ENCODE results near the gene NME9.

Gene NME9

GRCh38 chr3:138348754-138349739, 19.4 kb upstream of the NME9 start:
- H3K4me1 ChIP-seq (ENCODE audit: low read length), result no peaks in the 10 kb centered on the region
- peaks cover 10% of the 10 kb centered on the region for H3K27me3 ChIP-seq (replicated peaks; ENCODE audit: insufficient read depth, low read length)
- H3K79me2 ChIP-seq (ENCODE audit: low read length), result no peaks in the 10 kb centered on the region
- H4K20me1 ChIP-seq (ENCODE audit: insufficient read depth, low read length), result no peaks in the 10 kb centered on the region
- no peaks in the 10 kb centered on the region for H3K9me2 ChIP-seq (replicated peaks; ENCODE audit: insufficient read depth, low read length)
- no peak for DNase-seq
- H2AFZ ChIP-seq (ENCODE audit: low read length), result 0 out of 2 replicates have a peak overlapping the region, but pooled peaks have one; percentile 31
- H3K9ac ChIP-seq (ENCODE audit: low read length), result no peak overlapping the region
- H3K27ac ChIP-seq (ENCODE audit: low read length), result no peak overlapping the region
- H3K4me3 ChIP-seq (ENCODE audit: low read length), result 0 out of 2 replicates have a peak overlapping the region, but pooled peaks have one; percentile 25
- no peak for TF ChIP-seq EZH2 (optimal IDR thresholded peaks at IDR 0.05; ENCODE audit: low read depth, low read length)
- no peaks in the 10 kb centered on the region for H3F3A ChIP-seq (ENCODE audit: insufficient read depth, low read length)
- H3K36me3 ChIP-seq (replicated peaks; ENCODE audit: insufficient read depth, low read length), result no peaks in the 10 kb centered on the region
- H3K9me3 ChIP-seq (replicated peaks; ENCODE audit: insufficient read depth, low read length), result no peaks in the 10 kb centered on the region
- peak overlapping the region; percentile 39; the same call in 1 of the 2 replicates for H3K4me2 ChIP-seq (ENCODE audit: low read depth, low read length)

- H4K20me1 ChIP-seq (ENCODE audit: insufficient read depth, low read length), result no peaks in the 10 kb centered on the region
- H3K79me2 ChIP-seq (ENCODE audit: low read length), result no peaks in the 10 kb centered on the region
- H3K36me3 ChIP-seq (replicated peaks; ENCODE audit: insufficient read depth, low read length), result no peaks in the 10 kb centered on the region
- H3K27ac ChIP-seq (ENCODE audit: low read length), result no peak within 1 kb of the TSS
- H3K9me3 ChIP-seq (replicated peaks; ENCODE audit: insufficient read depth, low read length), result no peaks in the 10 kb centered on the region
- H3K4me2 ChIP-seq (ENCODE audit: low read depth, low read length), result peak within 1 kb of the TSS; percentile 65
- no peak for TF ChIP-seq EZH2phosphoT487 (IDR thresholded peaks at IDR 0.05; ENCODE audit: low read length)
- peak; percentile 30 for TF ChIP-seq CTCF (IDR thresholded peaks at IDR 0.05; ENCODE audit: low read length)
- H3K9ac ChIP-seq (ENCODE audit: low read length), result no peak within 1 kb of the TSS
- H3K4me3 ChIP-seq (ENCODE audit: low read length), result peak within 1 kb of the TSS; percentile 45; the same call in 1 of the 2 replicates
- DNase-seq, result peak; percentile 29
- no peaks in the 10 kb centered on the region for H3K4me1 ChIP-seq (ENCODE audit: low read length)
- H3F3A ChIP-seq (ENCODE audit: insufficient read depth, low read length), result no peaks in the 10 kb centered on the region
- H2AFZ ChIP-seq (ENCODE audit: low read length), result peak within 1 kb of the TSS; percentile 48
- peaks cover 10% of the 10 kb centered on the region for H3K27me3 ChIP-seq (replicated peaks; ENCODE audit: insufficient read depth, low read length)
- no peaks in the 10 kb centered on the region for H3K9me2 ChIP-seq (replicated peaks; ENCODE audit: insufficient read depth, low read length)
These were observed 18.5 kb upstream of the NME9 start, which contains the start of gene MRAS for GRCh38 chr3:138347960-138348753. MRAS (plus strand) TSS chr3:138348579; CDS start chr3:138372884, 24,305 bp downstream.

GRCh38 chr3:138344754-138345153, 15.1 kb upstream of the NME9 start:
- Histone ChIP-seq H3K79me2 (ENCODE audit: low read length) (no peaks in the 10 kb centered on the region), H3K9ac (ENCODE audit: low read length) (no peak overlapping the region), H4K20me1 (ENCODE audit: insufficient read depth, low read length) (no peaks in the 10 kb centered on the region), H2AFZ (ENCODE audit: low read length) (no peak overlapping the region), H3F3A (ENCODE audit: insufficient read depth, low read length) (no peaks in the 10 kb centered on the region), H3K9me3 (replicated peaks; ENCODE audit: insufficient read depth, low read length) (no peaks in the 10 kb centered on the region), H3K4me1 (ENCODE audit: low read length) (no peaks in the 10 kb centered on the region), H3K27ac (ENCODE audit: low read length) (no peak overlapping the region), H3K27me3 (replicated peaks; ENCODE audit: insufficient read depth, low read length) (peaks cover 10% of the 10 kb centered on the region), H3K4me3 (ENCODE audit: low read length) (no peak overlapping the region), H3K9me2 (replicated peaks; ENCODE audit: insufficient read depth, low read length) (no peaks in the 10 kb centered on the region), H3K4me2 (ENCODE audit: low read depth, low read length) (no peak overlapping the region), H3K36me3 (replicated peaks; ENCODE audit: insufficient read depth, low read length) (no peaks in the 10 kb centered on the region)
- TF ChIP-seq EZH2phosphoT487 (IDR thresholded peaks at IDR 0.05; ENCODE audit: low read length), result no peak
- no peak for TF ChIP-seq EZH2 (optimal IDR thresholded peaks at IDR 0.05; ENCODE audit: low read depth, low read length)
- TF ChIP-seq CTCF (IDR thresholded peaks at IDR 0.05; ENCODE audit: low read length), result no peak
- DNase-seq, result no peak

Measured in MM.1S (cell line).